Measurements from ENCODE around the gene ANKRD6. TPM values are rescaled to one million over a fixed set of nuclear protein-coding genes. Genes with fewer than 3 reads are reported as not detected.
A peak's percentile ranks its signal among the peaks of the same experiment; 100 is the strongest.

ANKRD6 gene
- total RNA-seq, 1 experiment from 2014 or later = 20.5 TPM

GRCh38 chr6:89434954-89435353 lies 2.0 kb downstream of the ANKRD6 start:
- Mint-ChIP-seq H3K36me3 (ENCODE audit: insufficient read depth, unreplicated experiment) (no peaks in the 10 kb centered on the region), H3K4me3 (ENCODE audit: unreplicated experiment) (no peak overlapping the region), H3K27me3 (ENCODE audit: insufficient read depth, unreplicated experiment) (peaks cover 3% of the 10 kb centered on the region), H3K9me3 (ENCODE audit: unreplicated experiment) (no peaks in the 10 kb centered on the region), H3K27ac (ENCODE audit: unreplicated experiment) (no peak overlapping the region), H3K4me1 (ENCODE audit: low read depth, unreplicated experiment) (peaks cover 6% of the 10 kb centered on the region)
- no peaks in the 10 kb centered on the region for H3K27me3 ChIP-seq (replicated peaks; ENCODE audit: control insufficient read depth, insufficient read depth, low read length)
- H3K9me3 ChIP-seq = no peaks in the 10 kb centered on the region
- H3K36me3 ChIP-seq (ENCODE audit: control insufficient read depth, insufficient read depth, low read length) = no peaks in the 10 kb centered on the region
- POLR2A ChIA-PET = no interaction called here
- intact Hi-C loops (cut with micrococcal nuclease; ENCODE audit: unreplicated experiment) = loop anchor here (5.0 kb wide), 2 partner anchors 58 to 67 kb away; no protein-coding TSS in a partner anchor
- no peak for DNase-seq
- CTCF ChIA-PET = interaction anchor here (0.6 kb wide), 1 partner anchor 90 kb away, joined by 3 read pairs; no protein-coding TSS in a partner anchor
- TF ChIP-seq CTCF (IDR thresholded peaks at IDR 0.05; ENCODE audit: insufficient read depth in 1 of 2, low read depth in 1 of 2, low read length in 1 of 2, severe bottlenecking in 1 of 2, unreplicated experiment in 1 of 2) = no peak
- BruUV-seq (replicated peaks) = no TSS peak
- H3K4me3 ChIP-seq (ENCODE audit: low read depth, low read length) = no peak overlapping the region
- H3K4me1 ChIP-seq = peaks cover 7% of the 10 kb centered on the region; the same call in 1 of the 2 replicates

GRCh38 chr6:89436226-89436625 lies 3.3 kb downstream of the ANKRD6 start:
- no peak overlapping the region for H3K4me3 Mint-ChIP-seq (ENCODE audit: unreplicated experiment)
- no peaks in the 10 kb centered on the region for H3K9me3 Mint-ChIP-seq (ENCODE audit: unreplicated experiment)
- intact Hi-C loops (cut with micrococcal nuclease; ENCODE audit: unreplicated experiment) = loop anchor here (5.0 kb wide), 1 partner anchor 66 kb away; no protein-coding TSS in a partner anchor
- Histone ChIP-seq H3K4me3 (ENCODE audit: low read depth, low read length) (no peak overlapping the region), H3K9me3 (no peaks in the 10 kb centered on the region), H3K4me1 (peaks cover 7% of the 10 kb centered on the region; the same call in 1 of the 2 replicates), H3K36me3 (ENCODE audit: control insufficient read depth, insufficient read depth, low read length) (no peaks in the 10 kb centered on the region), H3K27me3 (replicated peaks; ENCODE audit: control insufficient read depth, insufficient read depth, low read length) (no peaks in the 10 kb centered on the region)
- no peak overlapping the region for H3K27ac Mint-ChIP-seq (ENCODE audit: unreplicated experiment)
- CTCF ChIA-PET = no interaction called here
- BruUV-seq (replicated peaks) = no TSS peak
- DNase-seq = no peak
- no peaks in the 10 kb centered on the region for H3K27me3 Mint-ChIP-seq (ENCODE audit: insufficient read depth, unreplicated experiment)
- TF ChIP-seq CTCF (IDR thresholded peaks at IDR 0.05; ENCODE audit: insufficient read depth in 1 of 2, low read depth in 1 of 2, low read length in 1 of 2, severe bottlenecking in 1 of 2, unreplicated experiment in 1 of 2) = no peak
- no peaks in the 10 kb centered on the region for H3K36me3 Mint-ChIP-seq (ENCODE audit: insufficient read depth, unreplicated experiment)
- H3K4me1 Mint-ChIP-seq (ENCODE audit: low read depth, unreplicated experiment) = peaks cover 6% of the 10 kb centered on the region
- POLR2A ChIA-PET = no interaction called here

GRCh38 chr6:89438248-89438647 lies 5.3 kb downstream of the ANKRD6 start:
- no peak overlapping the region for H3K4me3 ChIP-seq (ENCODE audit: low read depth, low read length)
- intact Hi-C loops (cut with micrococcal nuclease; ENCODE audit: unreplicated experiment) = loop anchor here (5.0 kb wide), 1 partner anchor 64 kb away; no protein-coding TSS in a partner anchor
- no peak for TF ChIP-seq CTCF (IDR thresholded peaks at IDR 0.05; ENCODE audit: insufficient read depth in 1 of 2, low read depth in 1 of 2, low read length in 1 of 2, severe bottlenecking in 1 of 2, unreplicated experiment in 1 of 2)
- no peaks in the 10 kb centered on the region for H3K9me3 ChIP-seq
- H3K27me3 Mint-ChIP-seq (ENCODE audit: insufficient read depth, unreplicated experiment) = no peaks in the 10 kb centered on the region
- peaks cover 7% of the 10 kb centered on the region; the same call in 1 of the 2 replicates for H3K4me1 ChIP-seq
- no peak overlapping the region for H3K27ac Mint-ChIP-seq (ENCODE audit: unreplicated experiment)
- no peaks in the 10 kb centered on the region for H3K27me3 ChIP-seq (replicated peaks; ENCODE audit: control insufficient read depth, insufficient read depth, low read length)
- no peak overlapping the region for H3K4me3 Mint-ChIP-seq (ENCODE audit: unreplicated experiment)
- no peaks in the 10 kb centered on the region for H3K9me3 Mint-ChIP-seq (ENCODE audit: unreplicated experiment)
- DNase-seq = peak; percentile 38 to 39
- CTCF ChIA-PET = interaction anchor here (0.6 to 1.3 kb wide), 3 partner anchors 46 to 161 kb away, joined by 3 to 4 read pairs (median 3); no protein-coding TSS in a partner anchor
- no peaks in the 10 kb centered on the region for H3K36me3 ChIP-seq (ENCODE audit: control insufficient read depth, insufficient read depth, low read length)
- POLR2A ChIA-PET = no interaction called here
- peaks cover 6% of the 10 kb centered on the region for H3K4me1 Mint-ChIP-seq (ENCODE audit: low read depth, unreplicated experiment)
- BruUV-seq (replicated peaks) = no TSS peak
- no peaks in the 10 kb centered on the region for H3K36me3 Mint-ChIP-seq (ENCODE audit: insufficient read depth, unreplicated experiment)

Data from Caco-2 (cell line).